H9 (cell line): ENCODE results near the gene CDK14. TPM values are rescaled to one million over a fixed set of nuclear protein-coding genes. Genes with fewer than 3 reads are reported as not detected.

Experiments used
- DNase-seq: peaks from one replicate; pipeline ENCODE4 v3.0.0-alpha.2; 2017
- H2AFZ ChIP-seq: one replicate; pipeline ENCODE4 v1.6.1; 2013; ENCODE audit warnings: mild to moderate bottlenecking, low read length, control low read depth, moderate library complexity
- H2AK5ac ChIP-seq: 2 replicates; pipeline ENCODE4 v1.6.1; 2013; ENCODE audit warnings: low read length, control low read depth, mixed read lengths; ENCODE audit not compliant: insufficient read length
- H2BK120ac ChIP-seq: one replicate; pipeline ENCODE4 v1.6.1; 2013; ENCODE audit warnings: low read depth, mild to moderate bottlenecking, low read length, control low read depth, inconsistent platforms; ENCODE audit not compliant: poor library complexity, severe bottlenecking
- H2BK12ac ChIP-seq: 2 replicates; pipeline ENCODE4 v1.6.1; 2013; ENCODE audit warnings: low read length, control low read depth, mixed read lengths, low read depth; ENCODE audit not compliant: insufficient read length
- H2BK15ac ChIP-seq: 2 replicates; pipeline ENCODE4 v1.6.1; 2013; ENCODE audit warnings: low read depth, low read length, control low read depth
- H2BK20ac ChIP-seq: one replicate; pipeline ENCODE4 v1.6.1; 2013; ENCODE audit warnings: low read depth, mild to moderate bottlenecking, low read length, control low read depth, inconsistent platforms; ENCODE audit not compliant: poor library complexity, severe bottlenecking
- H2BK5ac ChIP-seq: 2 replicates; pipeline ENCODE4 v1.6.1; 2013; ENCODE audit warnings: low read length, control low read depth, mixed read lengths; ENCODE audit not compliant: insufficient read length
- H3K14ac ChIP-seq: 2 replicates; pipeline ENCODE4 v1.6.1; 2013; ENCODE audit warnings: low read length, control low read depth; ENCODE audit not compliant: insufficient read depth
- H3K18ac ChIP-seq: 2 replicates; pipeline ENCODE4 v1.6.1; 2013; ENCODE audit warnings: low read depth, mild to moderate bottlenecking, mixed read lengths, low read length, control low read depth; ENCODE audit not compliant: insufficient read length
- H3K23ac ChIP-seq: 2 replicates; pipeline ENCODE4 v1.6.1; 2013; ENCODE audit warnings: low read length, control low read depth, mixed read lengths, low read depth; ENCODE audit not compliant: insufficient read length
- H3K23me2 ChIP-seq: 2 replicates; pipeline ENCODE4 v1.6.1; 2013; ENCODE audit warnings: low read depth, mild to moderate bottlenecking, mixed read lengths, low read length, control low read depth; ENCODE audit not compliant: insufficient read length, poor library complexity, severe bottlenecking
- H3K27ac ChIP-seq: 2 replicates; pipeline ENCODE4 v1.5.1; 2013; ENCODE audit warnings: low read length, control low read depth, mixed read lengths, low read depth; ENCODE audit not compliant: insufficient read length
- H3K27me3 ChIP-seq: 2 replicates; pipeline ENCODE4 v1.6.1; 2013; ENCODE audit warnings: low read length, control low read depth, inconsistent platforms; ENCODE audit not compliant: insufficient read depth
- H3K4ac ChIP-seq: 2 replicates; pipeline ENCODE4 v1.6.1; 2013; ENCODE audit warnings: low read depth, mild to moderate bottlenecking, control low read depth, inconsistent platforms, low read length, moderate library complexity
- H3K4me1 ChIP-seq: 2 replicates; pipeline ENCODE4 v1.6.1; 2013; ENCODE audit warnings: low read length, control low read depth, inconsistent platforms; ENCODE audit not compliant: insufficient read depth
- H3K4me2 ChIP-seq: 2 replicates; pipeline ENCODE4 v1.6.1; 2013; ENCODE audit warnings: low read length, control low read depth, mixed read lengths; ENCODE audit not compliant: insufficient read length, insufficient read depth
- H3K56ac ChIP-seq: 2 replicates; pipeline ENCODE4 v1.6.1; 2013; ENCODE audit warnings: low read depth, mild to moderate bottlenecking, mixed read lengths, low read length, control low read depth; ENCODE audit not compliant: insufficient read length
- H3K79me1 ChIP-seq: 2 replicates; pipeline ENCODE4 v1.6.1; 2013; ENCODE audit warnings: low read depth, mild to moderate bottlenecking, moderate library complexity, low read length, control low read depth, inconsistent platforms; ENCODE audit not compliant: insufficient read depth, poor library complexity, severe bottlenecking
- H3K79me2 ChIP-seq: 2 replicates; pipeline ENCODE4 v1.6.1; 2013; ENCODE audit warnings: low read length, control low read depth, inconsistent platforms; ENCODE audit not compliant: insufficient read depth
- H3K9ac ChIP-seq: 2 replicates; pipeline ENCODE4 v1.6.1; 2013; ENCODE audit warnings: low read length, control low read depth, mixed read lengths; ENCODE audit not compliant: insufficient read length; ENCODE audit errors: extremely low read depth
- H3K9me3 ChIP-seq: one replicate; pipeline ENCODE4 v1.6.1; 2013; ENCODE audit warnings: low read depth, low read length, inconsistent platforms; ENCODE audit not compliant: control insufficient read depth
- H3T11ph ChIP-seq: one replicate; pipeline ENCODE4 v1.6.1; 2013; ENCODE audit warnings: mild to moderate bottlenecking, low read length, control low read depth, inconsistent platforms
- H4K20me1 ChIP-seq: one replicate; pipeline ENCODE4 v1.6.1; 2013; ENCODE audit not compliant: control insufficient read depth, insufficient read length, insufficient read depth
- H4K5ac ChIP-seq: 2 replicates; pipeline ENCODE4 v1.6.1; 2013; ENCODE audit warnings: low read depth, mild to moderate bottlenecking, mixed read lengths, low read length, control low read depth; ENCODE audit not compliant: insufficient read length
- H4K8ac ChIP-seq: replicated peaks from 2 replicates; pipeline ENCODE4 v1.6.1; 2013; ENCODE audit warnings: low read length, control low read depth, mixed read lengths, low read depth; ENCODE audit not compliant: insufficient read length
- H4K91ac ChIP-seq: 2 replicates; pipeline ENCODE4 v1.6.1; 2013; ENCODE audit warnings: low read depth, mild to moderate bottlenecking, moderate library complexity, mixed read lengths, low read length, control low read depth; ENCODE audit not compliant: insufficient read length
- H3K27ac Mint-ChIP-seq, 3 experiments: 2 replicates in 2 of 3; 3 replicates in 1 of 3; pipeline ENCODE4 v1.8.0; 2020 to 2021; ENCODE audit warnings: mixed read lengths in 3 of 3, mild to moderate bottlenecking in 1 of 3, moderate library complexity in 1 of 3
- H3K27me3 Mint-ChIP-seq: 2 replicates; pipeline ENCODE4 v1.8.0; 2021; ENCODE audit warnings: low read depth, mild to moderate bottlenecking, moderate library complexity, mixed read lengths
- H3K36me3 Mint-ChIP-seq, 3 experiments: 2 replicates in 2 of 3; 3 replicates in 1 of 3; pipeline ENCODE4 v1.8.0; 2020 to 2021; ENCODE audit warnings: low read depth in 3 of 3, mixed read lengths in 3 of 3; ENCODE audit not compliant: insufficient read depth in 1 of 3
- H3K4me1 Mint-ChIP-seq, 2 experiments: 2 replicates each; pipeline ENCODE4 v1.8.0; 2020; ENCODE audit warnings: mixed read lengths in 2 of 2
- H3K4me3 Mint-ChIP-seq, 2 experiments: 2 replicates in 1 of 2; 3 replicates in 1 of 2; pipeline ENCODE4 v1.8.0; 2020 to 2021; ENCODE audit warnings: mild to moderate bottlenecking in 2 of 2, mixed read lengths in 2 of 2, moderate library complexity in 1 of 2
- H3K9me3 Mint-ChIP-seq, 2 experiments: 2 replicates in 1 of 2; 3 replicates in 1 of 2; pipeline ENCODE4 v1.8.0; 2020; ENCODE audit warnings: mild to moderate bottlenecking in 2 of 2, mixed read lengths in 2 of 2, moderate library complexity in 1 of 2
- CTCF ChIP-seq: fragments of 200-600 bp; sonication (generic); conservative IDR thresholded peaks from 3 replicates; pipeline ENCODE4 v1.8.0; 2021; ENCODE audit warnings: antibody characterized with exemption, mild to moderate bottlenecking
- WGBS: extraction: QIAGEN DNeasy Blood & Tissue Kit; methylation state at CpG from one replicate; pipeline ENCODE4 v1.1.7; 2013; ENCODE audit warnings: missing lambda C conversion rate, low lambda C conversion rate, mixed read lengths; ENCODE audit not compliant: insufficient read length; ENCODE audit errors: extremely low coverage; 5-methylcytosine and 5-hydroxymethylcytosine counted together
- total RNA-seq: library from RNA; stranded (reverse); gene quantifications from 2 replicates; pipeline ENCODE4 v1.2.1, GENCODE V29; 2021

The CDK14 gene
- total RNA-seq, 1 experiment from 2014 or later, result 23.9 TPM

GRCh38 chr7:91233212-91233611, 637.1 kb downstream of the CDK14 start:
- H3K27ac Mint-ChIP-seq, result peak overlapping the region in 1 of 3 experiments; percentile 12; a peak in 1 of 7 replicates
- Histone ChIP-seq H3K23ac (no peak overlapping the region), H3K23me2 (no peaks in the 10 kb centered on the region), H3K4me1 (no peaks in the 10 kb centered on the region), H4K5ac (no peak overlapping the region), H2AFZ (no peak overlapping the region), H2BK120ac (no peak overlapping the region), H3K27me3 (no peaks in the 10 kb centered on the region), H4K20me1 (no peaks in the 10 kb centered on the region), H3K9me3 (no peaks in the 10 kb centered on the region), H3K79me2 (no peaks in the 10 kb centered on the region), H4K8ac (no peak overlapping the region), H3T11ph (no peak overlapping the region), H3K4me2 (no peak overlapping the region), H2AK5ac (no peak overlapping the region), H3K56ac (no peak overlapping the region), H3K79me1 (no peaks in the 10 kb centered on the region), H3K14ac (no peak overlapping the region), H3K18ac (no peak overlapping the region), H3K9ac (no peak overlapping the region), H2BK5ac (no peak overlapping the region), H4K91ac (no peak overlapping the region), H2BK15ac (no peak overlapping the region), H2BK12ac (no peak overlapping the region), H2BK20ac (no peak overlapping the region), H3K4ac (no peak overlapping the region), H3K27ac (no peak overlapping the region)
- H3K9me3 Mint-ChIP-seq, result no peaks in the 10 kb centered on the region
- H3K4me1 Mint-ChIP-seq, result peaks cover 6 to 17% of the 10 kb centered on the region in 2 experiments
- no peak for TF ChIP-seq CTCF
- DNase-seq, result no peak
- peaks cover 3% of the 10 kb centered on the region; the same call in 1 of the 2 replicates for H3K27me3 Mint-ChIP-seq
- H3K36me3 Mint-ChIP-seq, result no peaks in the 10 kb centered on the region
- WGBS, result no CpG with 5 or more reads among the region's 8 CpGs
- H3K4me3 Mint-ChIP-seq, result no peak overlapping the region
